Lower leg skin (tissue), 4 donors: Measurements from ENCODE around the gene BRCC3. TPM values are rescaled to one million over a fixed set of nuclear protein-coding genes. Genes with fewer than 3 reads are reported as not detected.
A peak's percentile ranks its signal among the peaks of the same experiment; 100 is the strongest.

Experiments
- DNase-seq, 2 donors: peaks; one replicate each; pipeline ENCODE4 v3.0.0-alpha.2; 2019; ENCODE audit warnings: low spot score in 2 of 2
- H3K4me3 ChIP-seq: fragments of 200-600 bp; sonication (generic); 2 replicates; pipeline ENCODE4 v1.5.1; 2017; ENCODE audit warnings: mild to moderate bottlenecking, low read depth; ENCODE audit not compliant: poor library complexity, severe bottlenecking
- POLR2A ChIP-seq, 2 donors: fragments of 450-650 bp; IDR thresholded peaks; one replicate each; pipeline ENCODE4 v1.6.1; 2016 to 2017; ENCODE audit warnings: antibody characterized with exemption in 2 of 2, mild to moderate bottlenecking in 1 of 2, moderate library complexity in 1 of 2
- WGBS, 2 donors: methylation state at CpG; one replicate each; pipeline ENCODE4 v1.1.5; 2018; 5-methylcytosine and 5-hydroxymethylcytosine counted together
- intact Hi-C: fragments of 100-400 bp; cut with DNase I; formaldehyde crosslinking; loops from one replicate; pipeline ENCODE4 v1.15.0; 2023; ENCODE audit warnings: low total_unique reads
- total RNA-seq, 4 donors: library from RNA; depleted of rRNA; stranded (reverse); fragments of >200 nt; gene quantifications; one replicate each; pipeline ENCODE4 v1.1.0, GENCODE V29; 2016
- TF ChIP-seq, protein P1 (sequence below), 3 donors: fragments of 450-650 bp; IDR thresholded peaks; one replicate each; pipeline ENCODE4 v1.5.1; 2016; ENCODE audit warnings: antibody characterized with exemption in 3 of 3, mild to moderate bottlenecking in 3 of 3, moderate library complexity in 2 of 3

BRCC3 gene
- total RNA-seq, 4 donors from 2014 or later: 8.2 to 14.1 (median 11.6) TPM

DNA sequence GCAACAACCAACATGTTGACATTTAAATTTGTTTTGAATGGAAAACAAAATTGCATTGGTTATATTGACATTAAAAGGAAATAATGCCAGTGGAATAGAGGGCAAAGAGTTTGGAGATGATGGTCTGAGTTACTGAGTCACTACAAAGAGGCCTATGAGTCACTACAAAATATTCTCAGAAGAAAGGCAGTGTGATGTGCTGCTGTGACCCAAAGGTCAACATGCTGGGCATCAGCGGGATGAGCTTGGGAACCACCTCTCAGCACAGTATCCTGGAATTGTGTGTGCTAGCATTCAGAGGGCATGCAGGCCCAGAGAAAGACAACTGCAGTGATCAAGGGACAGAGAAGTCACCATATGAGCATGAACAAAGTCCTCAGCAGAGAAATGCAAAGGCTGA lies 3.1 kb upstream of the BRCC3 start:
- DNase-seq: no peak
- H3K4me3 ChIP-seq: no peak overlapping the region
- TF ChIP-seq, protein P1, sequence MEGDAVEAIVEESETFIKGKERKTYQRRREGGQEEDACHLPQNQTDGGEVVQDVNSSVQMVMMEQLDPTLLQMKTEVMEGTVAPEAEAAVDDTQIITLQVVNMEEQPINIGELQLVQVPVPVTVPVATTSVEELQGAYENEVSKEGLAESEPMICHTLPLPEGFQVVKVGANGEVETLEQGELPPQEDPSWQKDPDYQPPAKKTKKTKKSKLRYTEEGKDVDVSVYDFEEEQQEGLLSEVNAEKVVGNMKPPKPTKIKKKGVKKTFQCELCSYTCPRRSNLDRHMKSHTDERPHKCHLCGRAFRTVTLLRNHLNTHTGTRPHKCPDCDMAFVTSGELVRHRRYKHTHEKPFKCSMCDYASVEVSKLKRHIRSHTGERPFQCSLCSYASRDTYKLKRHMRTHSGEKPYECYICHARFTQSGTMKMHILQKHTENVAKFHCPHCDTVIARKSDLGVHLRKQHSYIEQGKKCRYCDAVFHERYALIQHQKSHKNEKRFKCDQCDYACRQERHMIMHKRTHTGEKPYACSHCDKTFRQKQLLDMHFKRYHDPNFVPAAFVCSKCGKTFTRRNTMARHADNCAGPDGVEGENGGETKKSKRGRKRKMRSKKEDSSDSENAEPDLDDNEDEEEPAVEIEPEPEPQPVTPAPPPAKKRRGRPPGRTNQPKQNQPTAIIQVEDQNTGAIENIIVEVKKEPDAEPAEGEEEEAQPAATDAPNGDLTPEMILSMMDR (IDR thresholded peaks at IDR 0.05): no peak
- intact Hi-C loops: no loop called here
- 63 to 64% methylated on average over 1 of the region's 1 CpG for WGBS, 2 donors

DNA sequence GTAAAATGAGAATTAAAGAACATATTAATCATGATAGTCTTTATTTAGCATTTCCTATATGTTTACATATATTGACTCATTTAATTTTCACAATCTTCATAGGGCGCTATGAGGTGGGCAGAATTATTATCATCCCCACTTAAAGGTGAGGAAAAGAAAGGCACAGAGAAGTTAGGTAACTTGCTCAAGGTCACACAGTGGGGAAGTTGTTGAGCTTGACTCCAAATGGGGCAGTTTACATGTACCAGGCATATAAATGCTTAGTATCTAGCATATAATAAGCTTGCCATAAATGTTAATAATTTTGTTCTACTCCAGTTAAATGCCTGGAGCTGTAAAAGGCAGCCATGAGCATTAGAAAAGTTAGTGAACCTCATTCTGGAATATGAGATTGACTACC lies 1.9 kb upstream of the BRCC3 start:
- DNase-seq: no peak
- intact Hi-C loops: no loop called here
- 79 to 93% methylated on average over 1 of the region's 1 CpG for WGBS, 2 donors
- TF ChIP-seq, protein P1 (IDR thresholded peaks at IDR 0.05): no peak
- no peak for TF ChIP-seq POLR2A (IDR thresholded peaks at IDR 0.05)
- no peak overlapping the region for H3K4me3 ChIP-seq

- 5 to 43% methylated on average over 12 of the region's 12 CpGs for WGBS, 2 donors
- no peak for DNase-seq
- intact Hi-C loops: no loop called here
Observed at GRCh38 chrX:155070038-155070437, 1.3 kb upstream of the BRCC3 start.

DNA sequence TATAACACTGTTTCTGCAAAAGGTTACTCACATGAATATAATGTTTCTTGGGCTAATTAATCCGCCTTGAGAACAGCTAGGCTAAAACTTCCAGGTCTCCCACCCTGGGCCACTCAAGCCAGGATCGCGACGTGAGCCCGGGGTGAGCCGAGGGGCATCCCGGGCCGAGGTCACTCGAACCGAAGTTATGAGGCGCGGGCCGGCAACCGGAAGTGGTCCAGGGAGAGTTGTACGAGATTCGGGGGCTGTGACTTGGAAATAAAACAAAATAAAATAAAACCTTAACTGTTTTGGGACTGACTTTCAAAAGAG lies 689 bp upstream of the BRCC3 start:
- peak overlapping the region; percentile 40 for H3K4me3 ChIP-seq
- TF ChIP-seq, protein P1 (IDR thresholded peaks at IDR 0.05): no peak
- no peak for TF ChIP-seq POLR2A (IDR thresholded peaks at IDR 0.05)
- WGBS, 2 donors: 0 to 43% methylated on average over 16 of the region's 16 CpGs
- intact Hi-C loops: no loop called here
- DNase-seq: no peak

More at GRCh38 chrX:155070038-155070437, 1.3 kb upstream of the BRCC3 start:
- peak overlapping the region; percentile 40 for H3K4me3 ChIP-seq
- no peak for TF ChIP-seq POLR2A (IDR thresholded peaks at IDR 0.05)
- TF ChIP-seq, protein P1 (IDR thresholded peaks at IDR 0.05): no peak

DNA sequence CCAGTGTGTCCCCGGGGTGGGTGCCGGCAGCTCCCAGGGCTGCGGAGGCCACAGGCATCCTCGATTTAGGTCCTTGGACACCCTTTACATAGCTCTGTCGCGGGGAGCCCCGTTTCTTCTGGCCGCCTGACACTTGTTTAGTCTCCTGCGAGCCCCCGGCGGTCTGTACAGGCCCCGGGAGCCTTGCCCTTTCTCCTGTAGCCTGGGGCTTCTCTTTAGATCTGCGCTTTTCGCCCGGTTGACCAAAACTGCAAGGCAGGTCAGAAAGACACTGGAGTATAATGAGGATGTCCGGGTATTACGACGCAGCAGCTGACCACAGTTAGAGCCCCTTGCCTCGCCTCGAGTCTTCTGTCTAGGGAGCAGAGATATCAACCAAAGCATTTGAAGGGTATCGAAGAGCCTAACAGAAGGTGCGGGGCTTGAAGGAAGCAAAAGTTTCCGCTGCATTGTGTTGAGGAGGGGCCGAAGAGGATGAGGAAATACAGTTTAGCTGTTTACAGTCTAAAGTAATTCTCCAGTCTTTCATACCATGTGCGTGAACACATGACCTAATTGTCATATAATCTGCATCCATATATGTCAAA lies 479 bp downstream of the BRCC3 start:
- intact Hi-C loops: no loop called here
- peak overlapping the region; percentile 38 for H3K4me3 ChIP-seq
- WGBS, 2 donors: 5 to 42% methylated on average over 10 to 25 of the region's 25 CpGs
- DNase-seq: no peak
- TF ChIP-seq, protein P1 (IDR thresholded peaks at IDR 0.05): no peak
- TF ChIP-seq POLR2A (IDR thresholded peaks at IDR 0.05): no peak

DNA sequence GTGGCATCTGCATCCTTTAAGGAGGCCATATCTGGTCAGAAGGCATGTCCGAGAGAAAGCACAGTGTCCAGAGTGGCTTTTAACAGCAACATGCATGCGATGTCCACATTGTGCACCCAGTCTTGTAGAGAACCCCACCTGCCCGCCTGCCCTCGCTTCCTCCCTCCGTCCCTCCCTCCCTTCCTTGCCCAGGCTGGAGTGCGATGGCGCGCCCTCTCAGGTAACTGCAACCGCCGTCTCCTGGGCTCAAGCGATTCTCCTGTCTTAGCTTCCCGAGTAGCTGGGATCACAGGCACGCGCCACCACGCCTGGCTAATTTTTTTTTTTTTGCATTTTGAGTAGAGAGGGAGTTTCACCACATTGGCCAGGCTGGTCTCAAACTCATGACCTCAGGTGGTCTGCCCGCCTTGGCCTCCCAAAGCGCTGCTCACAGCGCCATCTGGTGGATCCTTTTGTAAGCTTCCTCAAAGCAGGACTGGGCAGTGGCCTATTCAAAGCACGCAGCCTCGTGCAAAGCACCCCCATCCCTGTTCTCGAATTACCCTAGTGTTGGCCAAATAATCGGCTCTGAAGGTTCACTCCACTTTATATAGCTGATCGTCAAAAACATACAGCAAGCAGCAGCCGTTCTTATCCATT lies 15.0 kb downstream of the BRCC3 start:
- intact Hi-C loops: no loop called here
- no peak overlapping the region for H3K4me3 ChIP-seq
- TF ChIP-seq, protein P1 (IDR thresholded peaks at IDR 0.05): no peak
- no peak for TF ChIP-seq POLR2A (IDR thresholded peaks at IDR 0.05)
- 80 to 82% methylated on average over 22 to 24 of the region's 24 CpGs for WGBS, 2 donors
- no peak for DNase-seq
